Endothelial cell of umbilical vein (primary cell): Measurements from ENCODE around the gene MRPL33. TPM values are rescaled to one million over a fixed set of nuclear protein-coding genes. Genes with fewer than 3 reads are reported as not detected.

Source experiments
- BruUV-seq: library from RNA; stranded (reverse); fragments of 400-500 nt; replicated peaks from 2 replicates; lab custom pipeline; 2021; lab: Mats Ljungman, UMichigan
- CTCF ChIA-PET: fragments of 300-600, 350-600 bp; sonication (Branson Sonifier 250); formaldehyde crosslinking; loops from one replicate; lab custom pipeline; 2021; ENCODE audit warnings: antibody characterized with exemption, inconsistent platforms; lab: Charles Lee
- POLR2A ChIA-PET: fragments of 300-600, 350-600 bp; sonication (Branson Sonifier 250); formaldehyde crosslinking; loops from one replicate; lab custom pipeline; 2021; ENCODE audit warnings: antibody characterized with exemption, inconsistent platforms; lab: Charles Lee
- DNase-seq: peaks from one replicate; pipeline ENCODE4 v3.0.0-alpha.2; 2011; ENCODE audit warnings: low read depth, low spot score
- FAIRE-seq: peaks from 2 replicates; lab custom pipeline; 2011; peaks lifted over from hg19 to GRCh38; lab: Jason Lieb, UNC
- H2AFZ ChIP-seq: 2 replicates; pipeline ENCODE4 v1.6.0; 2012; ENCODE audit warnings: low read depth, low read length, control low read depth, inconsistent platforms
- H3K27ac ChIP-seq: 2 replicates; pipeline ENCODE4 v1.5.1; 2011; ENCODE audit warnings: low read depth, mild to moderate bottlenecking, control low read depth, low read length, moderate library complexity; ENCODE audit not compliant: insufficient read depth
- H3K27me3 ChIP-seq, 2 experiments: 2 replicates each; pipeline versions ENCODE4 v1.6.0 to v1.6.1; 2011; ENCODE audit warnings: low read length in 2 of 2, mixed read lengths in 1 of 2; ENCODE audit not compliant: control insufficient read depth in 2 of 2, insufficient read depth in 2 of 2
- H3K36me3 ChIP-seq, 2 experiments: 2 replicates in 1 of 2; 3 replicates in 1 of 2; pipeline ENCODE4 v1.5.1; 2011; ENCODE audit warnings: low read length in 2 of 2, mild to moderate bottlenecking in 1 of 2, moderate library complexity in 1 of 2; ENCODE audit not compliant: control insufficient read depth in 2 of 2, insufficient read depth in 2 of 2; ENCODE audit errors: extremely low read depth in 1 of 2
- H3K4me1 ChIP-seq: 3 replicates; pipeline ENCODE4 v1.5.1; 2011; ENCODE audit warnings: mild to moderate bottlenecking, low read length; ENCODE audit not compliant: control insufficient read depth, insufficient read depth; ENCODE audit errors: extremely low read depth
- H3K4me2 ChIP-seq: 2 replicates; pipeline ENCODE4 v1.6.1; 2011; ENCODE audit warnings: low read length, control low read depth, mixed read lengths; ENCODE audit not compliant: insufficient read depth
- H3K4me3 ChIP-seq, 3 experiments: fragments of 200-600 bp in 1 of 3; sonication (generic), shearing (Covaris generic) in 1 of 3; replicated peaks in 1 of 3; 2 replicates each; pipeline ENCODE4 v1.5.1; 2011 to 2016; ENCODE audit warnings: control low read depth in 3 of 3, low read length in 3 of 3, mild to moderate bottlenecking in 2 of 3, inconsistent platforms in 1 of 3, low read depth in 1 of 3, moderate library complexity in 1 of 3; ENCODE audit not compliant: insufficient read depth in 1 of 3
- H3K79me2 ChIP-seq: 2 replicates; pipeline ENCODE4 v1.6.0; 2012; ENCODE audit warnings: low read length, inconsistent platforms; ENCODE audit not compliant: control insufficient read depth, insufficient read depth
- H3K9ac ChIP-seq: replicated peaks from 2 replicates; pipeline ENCODE3; 2011; ENCODE audit warnings: low read length, control low read depth; ENCODE audit not compliant: insufficient read depth; ENCODE audit errors: extremely low read depth
- H3K9me1 ChIP-seq: replicated peaks from 3 replicates; pipeline ENCODE4 v1.6.0; 2011; ENCODE audit warnings: mild to moderate bottlenecking, low read length; ENCODE audit not compliant: control insufficient read depth, insufficient read depth; ENCODE audit errors: extremely low read depth
- H3K9me3 ChIP-seq: replicated peaks from 2 replicates; pipeline ENCODE4 v1.5.1; 2012; ENCODE audit warnings: low read length, inconsistent platforms; ENCODE audit not compliant: control insufficient read depth, insufficient read depth
- H4K20me1 ChIP-seq: replicated peaks from 2 replicates; pipeline ENCODE3; 2011; ENCODE audit warnings: mild to moderate bottlenecking, low read length; ENCODE audit not compliant: control insufficient read depth, insufficient read depth; ENCODE audit errors: extremely low read depth
- CTCF ChIP-seq, 2 donors: IDR thresholded peaks; 1 replicate in 1 of 2; 2 replicates in 1 of 2; pipeline ENCODE4 v1.5.1; 2011; ENCODE audit warnings: low read length in 2 of 2, mild to moderate bottlenecking in 2 of 2, moderate library complexity in 2 of 2, control low read depth in 1 of 2, inconsistent platforms in 1 of 2, low read depth in 1 of 2; ENCODE audit not compliant: insufficient read depth in 1 of 2; ENCODE audit errors: extremely low read depth in 1 of 2
- EZH2 ChIP-seq: IDR thresholded peaks from 2 replicates; pipeline ENCODE4 v1.6.1; 2012; ENCODE audit warnings: borderline replicate concordance, low read depth, mild to moderate bottlenecking, moderate library complexity, low read length, inconsistent platforms; ENCODE audit not compliant: severe bottlenecking
- FOS ChIP-seq: IDR thresholded peaks from 2 replicates; pipeline ENCODE4 v1.6.1; 2011; ENCODE audit warnings: mild to moderate bottlenecking, low read length, moderate library complexity, borderline replicate concordance; ENCODE audit not compliant: insufficient read depth
- GATA2 ChIP-seq: IDR thresholded peaks from 2 replicates; pipeline ENCODE4 v1.7.0; 2011; ENCODE audit warnings: low read depth, mild to moderate bottlenecking, moderate library complexity, mixed read lengths, low read length; ENCODE audit not compliant: insufficient read length, insufficient read depth
- JUN ChIP-seq: IDR thresholded peaks from 2 replicates; pipeline ENCODE4 v1.6.1; 2011; ENCODE audit warnings: borderline replicate concordance, low read depth; ENCODE audit not compliant: insufficient read length, insufficient read depth
- MAX ChIP-seq: IDR thresholded peaks from 2 replicates; pipeline ENCODE4 v1.6.1; 2011; ENCODE audit not compliant: insufficient read depth, insufficient read length
- MYC ChIP-seq: IDR thresholded peaks from one replicate; pipeline ENCODE4 v1.6.1; 2011; ENCODE audit warnings: mild to moderate bottlenecking, low read depth, low read length
- POLR2A ChIP-seq: IDR thresholded peaks from 2 replicates; pipeline ENCODE4 v1.6.1; 2012; ENCODE audit warnings: low read depth, mild to moderate bottlenecking, control low read depth, low read length
- POLR2AphosphoS5 ChIP-seq: IDR thresholded peaks from 2 replicates; pipeline ENCODE4 v1.6.1; 2012; ENCODE audit warnings: low read depth, mild to moderate bottlenecking, control low read depth, low read length, moderate library complexity; ENCODE audit not compliant: insufficient read depth
- dilution Hi-C: fragments of 300-500 bp; cut with MboI; formaldehyde crosslinking; loops from one replicate; pipeline ENCODE4 v1.15.0; 2019; ENCODE audit warnings: low sequenced_read_pairs; ENCODE audit not compliant: extremely low pct_ligation_motif_present
- intact Hi-C: fragments of 100-400 bp; cut with micrococcal nuclease; formaldehyde crosslinking; loops from one replicate; pipeline ENCODE4 v1.10.0; 2022
- polyA plus RNA-seq, 4 experiments: library from polyadenylated mRNA; depleted of rRNA in 3 of 4; stranded (reverse) in 3 of 4; unstranded in 1 of 4; fragments of >200 nt; gene quantifications; 2 replicates each; pipeline versions ENCODE4 v1.2.1 to v1.2.3, GENCODE V29; 2011 to 2012; ENCODE audit warnings: missing spikeins in 1 of 4
- total RNA-seq: library from RNA; stranded (reverse); gene quantifications from 2 replicates; pipeline ENCODE4 v1.2.3, GENCODE V29; 2021

Gene MRPL33
- total and polyA plus RNA-seq, 2 donors (not counting 3 experiments of a cell fraction or from before 2014, with no cell fraction given) = 36.1 to 97.4 TPM

DNA sequence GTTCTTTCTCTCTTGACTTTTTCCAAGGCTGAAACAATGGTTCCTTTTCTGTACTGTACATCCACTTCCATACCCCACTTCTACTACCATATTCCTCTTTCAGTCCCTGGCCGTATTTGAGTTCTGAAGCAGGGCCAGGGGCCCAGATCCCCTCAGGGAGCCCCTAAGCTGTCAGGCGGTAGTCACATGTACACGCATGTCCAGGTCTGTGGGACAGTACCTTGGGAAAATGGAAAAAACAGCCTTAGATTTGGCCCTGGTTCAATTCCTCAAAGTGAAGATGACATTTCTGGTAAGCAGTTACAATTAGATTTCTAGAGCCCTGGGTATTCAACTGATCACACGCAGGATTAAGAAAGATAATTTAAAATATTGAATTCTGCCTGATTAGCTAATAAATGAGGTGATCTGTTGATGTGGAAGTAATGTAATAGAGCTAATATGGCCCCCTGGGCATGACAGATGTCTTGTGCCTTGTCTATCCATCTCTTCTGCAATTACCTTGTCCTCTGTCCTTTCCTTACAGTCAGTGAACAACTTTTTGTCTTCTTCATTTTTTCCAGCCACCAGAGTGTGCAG lies 44.4 kb downstream of the MRPL33 start:
- Histone ChIP-seq H3K27me3 (no peaks in the 10 kb centered on the region), H3K36me3 (no peaks in the 10 kb centered on the region), H3K27ac (no peak overlapping the region), H3K9me3 (no peaks in the 10 kb centered on the region), H3K4me1 (no peaks in the 10 kb centered on the region), H3K4me3 (no peak overlapping the region), H4K20me1 (no peaks in the 10 kb centered on the region), H3K79me2 (no peaks in the 10 kb centered on the region), H3K9me1 (no peaks in the 10 kb centered on the region), H3K4me2 (no peak overlapping the region), H2AFZ (no peak overlapping the region), H3K9ac (no peak overlapping the region)
- dilution Hi-C loops = no loop called here
- intact Hi-C loops = no loop called here
- no peak for TF ChIP-seq EZH2
- TF ChIP-seq GATA2 = no peak
- no peak for TF ChIP-seq MAX
- TF ChIP-seq POLR2AphosphoS5 = no peak
- TF ChIP-seq FOS = no peak
- no peak for TF ChIP-seq POLR2A
- no peak for TF ChIP-seq JUN
- no peak for TF ChIP-seq CTCF (IDR thresholded peaks at IDR 0.05; ENCODE audit: extremely low read depth in 1 of 2, insufficient read depth in 1 of 2, low read depth in 1 of 2, low read length in 2 of 2)
- TF ChIP-seq MYC = no peak
- FAIRE-seq = peak; percentile 63
- DNase-seq = no peak
- CTCF ChIA-PET = interaction anchor here (1.3 kb wide), 1 partner anchor 18 kb away, joined by 4 read pairs; no protein-coding TSS in a partner anchor
- BruUV-seq = no TSS peak
- POLR2A ChIA-PET = no interaction called here
